Upper lobe of right lung (tissue), 1 donor: ENCODE data around the gene TP63. TPM values are rescaled to one million over a fixed set of nuclear protein-coding genes. Genes with fewer than 3 reads are reported as not detected.

Experiments used
- ATAC-seq: fragments of 200-7000 bp; cut with Tn5 transposase; one replicate; pipeline ENCODE4 v1.9.1; 2020; ENCODE audit warnings: mild to moderate bottlenecking, moderate library complexity
- DNase-seq: peaks from one replicate; pipeline ENCODE4 v3.0.0-alpha.2; 2020
- H3K27ac ChIP-seq: fragments of 200-600 bp; one replicate; pipeline ENCODE4 v1.8.0; 2022
- H3K27me3 ChIP-seq: fragments of 200-600 bp; one replicate; pipeline ENCODE4 v1.8.0; 2022; ENCODE audit warnings: mild to moderate bottlenecking
- H3K36me3 ChIP-seq: fragments of 200-600 bp; one replicate; pipeline ENCODE4 v1.8.0; 2022
- H3K4me1 ChIP-seq: fragments of 200-600 bp; one replicate; pipeline ENCODE4 v1.8.0; 2022
- H3K4me3 ChIP-seq: fragments of 200-600 bp; one replicate; pipeline ENCODE4 v1.8.0; 2022; ENCODE audit warnings: mild to moderate bottlenecking
- H3K9me3 ChIP-seq: fragments of 200-600 bp; one replicate; pipeline ENCODE4 v1.8.0; 2022
- CTCF ChIP-seq: fragments of 200-600 bp; IDR thresholded peaks from one replicate; pipeline ENCODE4 v1.8.0; 2022; ENCODE audit warnings: antibody characterized with exemption
- intact Hi-C: fragments of 100-400 bp; cut with DNase I; formaldehyde crosslinking; loops from one replicate; pipeline ENCODE4 v1.11.0; 2022
- total RNA-seq: library from RNA; stranded (reverse); fragmentation: NEBNext Ultra II Directional; extraction: Animal tissue kit (Norgen Biotek cat#: 25700); gene quantifications from one replicate; pipeline ENCODE4 v1.2.1, GENCODE V29; 2021
- donor health status: DM: no; HTN: yes; CAD: no; lungs with severe emphysema.

Gene TP63
- total RNA-seq, 1 donor from 2014 or later, result 1.3 TPM

- intact Hi-C loops, result no loop called here
- H3K4me3 ChIP-seq, result no peak overlapping the region
- no peak for ATAC-seq
Measured at GRCh38 chr3:189936201-189936945, 305.2 kb downstream of the TP63 start.

GRCh38 chr3:189937302-189938127 lies 306.3 kb downstream of the TP63 start:
- no peak for ATAC-seq
- H3K4me1 ChIP-seq, result no peaks in the 10 kb centered on the region
- no peaks in the 10 kb centered on the region for H3K36me3 ChIP-seq

More at GRCh38 chr3:189936201-189936945, 305.2 kb downstream of the TP63 start:
- Histone ChIP-seq H3K9me3 (no peaks in the 10 kb centered on the region), H3K27me3 (no peaks in the 10 kb centered on the region), H3K27ac (no peak overlapping the region), H3K36me3 (no peaks in the 10 kb centered on the region), H3K4me1 (no peaks in the 10 kb centered on the region)
- DNase-seq, result no peak
- no peak for TF ChIP-seq CTCF

GRCh38 chr3:189941125-189941524 lies 309.9 kb downstream of the TP63 start:
- Histone ChIP-seq H3K27ac (no peak overlapping the region), H3K4me1 (no peaks in the 10 kb centered on the region), H3K36me3 (no peaks in the 10 kb centered on the region), H3K4me3 (no peak overlapping the region), H3K9me3 (no peaks in the 10 kb centered on the region), H3K27me3 (no peaks in the 10 kb centered on the region)
- DNase-seq (no peak), ATAC-seq (no peak)
- intact Hi-C loops, result no loop called here
- no peak for TF ChIP-seq CTCF

More at GRCh38 chr3:189937302-189938127, 306.3 kb downstream of the TP63 start:
- no peak for DNase-seq
- Histone ChIP-seq H3K27me3 (no peaks in the 10 kb centered on the region), H3K9me3 (no peaks in the 10 kb centered on the region), H3K4me3 (no peak overlapping the region), H3K27ac (no peak overlapping the region)
- TF ChIP-seq CTCF, result no peak
- intact Hi-C loops, result no loop called here

- no peak overlapping the region for H3K27ac ChIP-seq
- no peak for ATAC-seq
- no peaks in the 10 kb centered on the region for H3K9me3 ChIP-seq
- intact Hi-C loops, result no loop called here
- no peak for TF ChIP-seq CTCF
- H3K4me3 ChIP-seq, result no peak overlapping the region
- no peaks in the 10 kb centered on the region for H3K4me1 ChIP-seq
- H3K36me3 ChIP-seq, result no peaks in the 10 kb centered on the region
- DNase-seq, result no peak
- no peaks in the 10 kb centered on the region for H3K27me3 ChIP-seq
Measured at GRCh38 chr3:189941679-189942078, 310.5 kb downstream of the TP63 start.

- no peak for TF ChIP-seq CTCF
- H3K4me3 ChIP-seq, result no peak overlapping the region
- ATAC-seq (no peak), DNase-seq (no peak)
- no peaks in the 10 kb centered on the region for H3K27me3 ChIP-seq
- H3K27ac ChIP-seq, result no peak overlapping the region
- intact Hi-C loops, result no loop called here
- no peaks in the 10 kb centered on the region for H3K4me1 ChIP-seq
- no peaks in the 10 kb centered on the region for H3K36me3 ChIP-seq
- no peaks in the 10 kb centered on the region for H3K9me3 ChIP-seq
Measured at GRCh38 chr3:189942948-189943347, 311.8 kb downstream of the TP63 start.
